ENCODE measurements around the gene EMC6.

Gene EMC6

DNA sequence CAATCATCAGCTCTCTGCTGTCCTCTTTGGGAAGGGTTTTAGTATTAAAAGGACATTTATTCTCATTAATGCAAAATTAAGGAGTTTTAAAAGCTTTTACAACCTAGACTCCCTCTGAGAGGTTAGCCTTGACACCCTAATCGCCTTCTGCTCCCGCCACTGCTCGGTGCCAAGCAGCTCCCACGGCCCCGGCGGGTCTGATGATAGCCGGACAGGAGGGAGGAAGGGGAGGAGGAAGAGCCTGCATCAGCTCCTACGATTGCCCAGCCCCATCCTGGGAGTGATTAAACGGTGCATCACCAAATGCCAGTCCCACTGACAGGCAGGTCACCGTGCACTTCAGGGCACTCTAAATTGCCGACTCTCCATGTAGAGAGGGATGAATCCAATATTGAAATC is 40.8 kb upstream of the EMC6 start:
- H4K20me1 ChIP-seq (ENCODE audit: insufficient read depth), result no peaks in the 10 kb centered on the region
- no peak overlapping the region for H2AFZ ChIP-seq (ENCODE audit: low read depth)
- H3K27ac ChIP-seq, result no peak overlapping the region
- H3K36me3 ChIP-seq (ENCODE audit: insufficient read depth), result no peaks in the 10 kb centered on the region
- H3K9ac ChIP-seq, result no peak overlapping the region
- no peaks in the 10 kb centered on the region for H3K27me3 ChIP-seq (ENCODE audit: insufficient read depth, low read depth)
- TF ChIP-seq, protein P1, sequence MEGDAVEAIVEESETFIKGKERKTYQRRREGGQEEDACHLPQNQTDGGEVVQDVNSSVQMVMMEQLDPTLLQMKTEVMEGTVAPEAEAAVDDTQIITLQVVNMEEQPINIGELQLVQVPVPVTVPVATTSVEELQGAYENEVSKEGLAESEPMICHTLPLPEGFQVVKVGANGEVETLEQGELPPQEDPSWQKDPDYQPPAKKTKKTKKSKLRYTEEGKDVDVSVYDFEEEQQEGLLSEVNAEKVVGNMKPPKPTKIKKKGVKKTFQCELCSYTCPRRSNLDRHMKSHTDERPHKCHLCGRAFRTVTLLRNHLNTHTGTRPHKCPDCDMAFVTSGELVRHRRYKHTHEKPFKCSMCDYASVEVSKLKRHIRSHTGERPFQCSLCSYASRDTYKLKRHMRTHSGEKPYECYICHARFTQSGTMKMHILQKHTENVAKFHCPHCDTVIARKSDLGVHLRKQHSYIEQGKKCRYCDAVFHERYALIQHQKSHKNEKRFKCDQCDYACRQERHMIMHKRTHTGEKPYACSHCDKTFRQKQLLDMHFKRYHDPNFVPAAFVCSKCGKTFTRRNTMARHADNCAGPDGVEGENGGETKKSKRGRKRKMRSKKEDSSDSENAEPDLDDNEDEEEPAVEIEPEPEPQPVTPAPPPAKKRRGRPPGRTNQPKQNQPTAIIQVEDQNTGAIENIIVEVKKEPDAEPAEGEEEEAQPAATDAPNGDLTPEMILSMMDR (conservative IDR thresholded peaks at IDR 0.05; ENCODE audit: low read depth, low read length), result no peak
- no peaks in the 10 kb centered on the region for H3K4me1 ChIP-seq (ENCODE audit: low read depth, poor library complexity, severe bottlenecking)
- H3K4me2 ChIP-seq, result no peak overlapping the region
- no peaks in the 10 kb centered on the region for H3K79me2 ChIP-seq (ENCODE audit: insufficient read depth, low read depth)
- no peak overlapping the region for H3K4me3 ChIP-seq (IDR thresholded peaks at IDR 0.05; ENCODE audit: insufficient read depth, low read depth, low read length)

DNA sequence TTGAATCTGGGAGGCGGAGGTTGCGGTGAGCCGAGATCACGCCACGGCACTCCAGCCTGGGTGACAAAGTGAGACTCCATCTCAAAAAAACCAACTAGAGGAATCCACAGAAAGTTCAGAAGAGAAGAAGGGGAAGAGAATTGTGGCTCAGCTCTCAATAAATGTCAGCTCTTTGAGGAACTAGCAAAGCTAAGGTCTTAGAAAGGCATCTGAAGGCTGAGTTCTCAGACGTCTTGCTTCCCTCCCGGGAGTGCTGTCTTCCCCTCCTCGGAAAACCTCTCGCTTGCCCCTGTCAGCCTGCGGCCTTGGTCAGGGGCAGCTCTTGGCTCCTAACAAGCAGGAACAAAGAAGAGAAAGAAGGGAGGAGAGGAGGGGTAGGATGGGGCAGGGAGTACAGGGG is 37.8 kb upstream of the EMC6 start:
- H4K20me1 ChIP-seq (ENCODE audit: insufficient read depth), result no peaks in the 10 kb centered on the region
- H3K36me3 ChIP-seq (ENCODE audit: insufficient read depth), result no peaks in the 10 kb centered on the region
- no peak overlapping the region for H2AFZ ChIP-seq (ENCODE audit: low read depth)
- no peaks in the 10 kb centered on the region for H3K79me2 ChIP-seq (ENCODE audit: insufficient read depth, low read depth)
- no peaks in the 10 kb centered on the region for H3K27me3 ChIP-seq (ENCODE audit: insufficient read depth, low read depth)
- H3K4me2 ChIP-seq, result no peak overlapping the region
- TF ChIP-seq, protein P1 (conservative IDR thresholded peaks at IDR 0.05; ENCODE audit: low read depth, low read length), result no peak
- H3K27ac ChIP-seq, result no peak overlapping the region
- H3K4me1 ChIP-seq (ENCODE audit: low read depth, poor library complexity, severe bottlenecking), result no peaks in the 10 kb centered on the region
- no peak overlapping the region for H3K4me3 ChIP-seq (IDR thresholded peaks at IDR 0.05; ENCODE audit: insufficient read depth, low read depth, low read length)
- no peak overlapping the region for H3K9ac ChIP-seq

DNA sequence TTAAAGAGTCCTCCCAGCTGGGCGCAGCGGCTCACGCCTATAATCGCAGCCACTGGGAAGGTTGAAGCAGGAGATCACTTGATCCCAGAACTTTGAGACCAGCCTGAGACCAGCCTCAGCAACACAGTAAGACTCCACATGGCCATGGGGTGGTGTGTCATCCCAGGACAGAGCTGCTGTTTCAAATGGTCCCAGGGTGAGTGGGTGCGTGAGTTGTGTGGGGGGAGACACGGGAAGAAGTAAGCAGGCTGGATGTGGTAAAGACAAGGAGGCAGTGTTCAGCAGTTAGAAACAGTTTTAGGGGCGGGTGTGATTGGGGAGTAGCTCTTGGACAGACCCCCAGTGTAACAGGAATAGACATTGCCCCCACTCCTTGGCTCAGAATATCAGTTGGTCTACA is 36.3 kb upstream of the EMC6 start:
- H3K36me3 ChIP-seq (ENCODE audit: insufficient read depth), result no peaks in the 10 kb centered on the region
- no peak overlapping the region for H3K9ac ChIP-seq
- no peaks in the 10 kb centered on the region for H3K4me1 ChIP-seq (ENCODE audit: low read depth, poor library complexity, severe bottlenecking)
- TF ChIP-seq, protein P1 (conservative IDR thresholded peaks at IDR 0.05; ENCODE audit: low read depth, low read length), result no peak
- no peaks in the 10 kb centered on the region for H4K20me1 ChIP-seq (ENCODE audit: insufficient read depth)
- no peaks in the 10 kb centered on the region for H3K79me2 ChIP-seq (ENCODE audit: insufficient read depth, low read depth)
- H3K4me2 ChIP-seq, result no peak overlapping the region
- no peaks in the 10 kb centered on the region for H3K27me3 ChIP-seq (ENCODE audit: insufficient read depth, low read depth)
- H3K4me3 ChIP-seq (IDR thresholded peaks at IDR 0.05; ENCODE audit: insufficient read depth, low read depth, low read length), result no peak overlapping the region
- no peak overlapping the region for H3K27ac ChIP-seq
- no peak overlapping the region for H2AFZ ChIP-seq (ENCODE audit: low read depth)

DNA sequence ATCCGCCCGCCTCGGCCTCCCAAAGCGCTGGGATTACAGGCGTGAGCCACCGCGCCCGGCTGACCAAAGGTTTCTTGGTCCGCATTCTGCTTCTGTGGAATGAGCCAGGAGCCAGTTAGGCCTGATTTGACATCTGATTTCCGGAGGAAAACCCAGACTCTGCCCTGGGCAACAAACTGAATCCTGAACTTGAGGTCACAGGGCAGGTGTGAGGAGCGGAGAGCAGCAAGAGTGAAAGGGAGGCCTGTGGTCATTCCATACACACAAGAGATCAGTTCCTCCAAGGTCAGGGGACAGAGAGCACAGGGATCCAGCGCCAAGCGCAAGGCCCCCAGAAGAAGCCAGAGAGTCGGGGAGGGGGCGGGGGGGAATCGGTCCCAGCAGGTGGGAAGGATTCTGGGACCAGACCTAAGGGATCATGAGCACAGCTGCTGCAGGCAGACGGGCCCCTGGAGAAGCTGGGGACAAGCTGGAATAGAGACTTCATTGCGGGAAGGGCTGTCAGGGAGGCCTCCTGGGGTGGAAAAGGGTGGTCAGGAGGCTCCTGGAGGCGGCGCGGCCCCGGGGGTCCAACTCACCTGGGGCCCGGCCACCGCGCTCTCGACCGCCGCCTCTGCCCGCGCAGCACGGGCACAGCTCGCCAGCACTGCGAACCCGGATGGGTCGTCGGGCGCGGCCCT is 33.0 kb upstream of the EMC6 start:
- Histone ChIP-seq H3K27ac (no peak overlapping the region), H3K9ac (peak overlapping the region; percentile 15; the same call in 1 of the 2 replicates), H3K79me2 (ENCODE audit: insufficient read depth, low read depth) (no peaks in the 10 kb centered on the region; the same call in 1 of the 2 replicates), H3K4me1 (ENCODE audit: low read depth, poor library complexity, severe bottlenecking) (peaks cover 23% of the 10 kb centered on the region), H3K36me3 (ENCODE audit: insufficient read depth) (no peaks in the 10 kb centered on the region), H3K4me2 (peak overlapping the region; percentile 52), H4K20me1 (ENCODE audit: insufficient read depth) (no peaks in the 10 kb centered on the region), H3K4me3 (IDR thresholded peaks at IDR 0.05; ENCODE audit: insufficient read depth, low read depth, low read length) (no peak overlapping the region), H2AFZ (ENCODE audit: low read depth) (peak overlapping the region; percentile 57), H3K27me3 (ENCODE audit: insufficient read depth, low read depth) (no peaks in the 10 kb centered on the region)
- TF ChIP-seq, protein P1 (conservative IDR thresholded peaks at IDR 0.05; ENCODE audit: low read depth, low read length), result no peak

All from KMS-11 (cell line).